Fibroblast of lung (primary cell): ENCODE data around the gene MINPP1. TPM values are rescaled to one million over a fixed set of nuclear protein-coding genes. Genes with fewer than 3 reads are reported as not detected.

Experiments used
- DNase-seq, 2 donors: peaks; one replicate each; pipeline versions ENCODE4 v3.0.0 to v3.0.0-alpha.2; 2010; ENCODE audit warnings: low read depth in 2 of 2
- H2AFZ ChIP-seq: 2 replicates; pipeline ENCODE4 v1.5.1; 2012; ENCODE audit warnings: low read length, control low read depth, inconsistent platforms
- H3K27ac ChIP-seq: 2 replicates; pipeline ENCODE4 v1.5.1; 2011; ENCODE audit warnings: low read length, control low read depth; ENCODE audit not compliant: insufficient read depth
- H3K27me3 ChIP-seq: 2 replicates; pipeline ENCODE4 v1.5.1; 2011; ENCODE audit warnings: mild to moderate bottlenecking, low read length; ENCODE audit not compliant: control insufficient read depth, insufficient read depth
- H3K36me3 ChIP-seq: 2 replicates; pipeline ENCODE4 v1.5.1; 2011; ENCODE audit warnings: low read length; ENCODE audit not compliant: control insufficient read depth, insufficient read depth
- H3K4me1 ChIP-seq: 2 replicates; pipeline ENCODE4 v1.5.1; 2011; ENCODE audit warnings: low read length; ENCODE audit not compliant: control insufficient read depth, insufficient read depth; ENCODE audit errors: extremely low read depth
- H3K4me2 ChIP-seq: 2 replicates; pipeline ENCODE4 v1.5.1; 2011; ENCODE audit warnings: low read length, control low read depth; ENCODE audit not compliant: insufficient read depth; ENCODE audit errors: extremely low read depth
- H3K4me3 ChIP-seq, 4 experiments: fragments of 200-600 bp in 1 of 4; sonication (generic) in 1 of 4; replicated peaks in 1 of 4; 2 replicates each; pipeline ENCODE4 v1.5.1; 2011 to 2016; ENCODE audit warnings: low read length in 4 of 4, low read depth in 3 of 4, mild to moderate bottlenecking in 3 of 4, control low read depth in 2 of 4, inconsistent platforms in 1 of 4, mixed read lengths in 1 of 4; ENCODE audit not compliant: insufficient read depth in 1 of 4; ENCODE audit errors: control extremely low read depth in 1 of 4
- H3K79me2 ChIP-seq: 2 replicates; pipeline ENCODE4 v1.5.1; 2012; ENCODE audit warnings: mild to moderate bottlenecking, low read length, inconsistent platforms; ENCODE audit not compliant: control insufficient read depth, insufficient read depth
- H3K9ac ChIP-seq: 2 replicates; pipeline ENCODE4 v1.5.1; 2011; ENCODE audit warnings: mild to moderate bottlenecking, low read length, control low read depth; ENCODE audit not compliant: insufficient read depth
- H3K9me3 ChIP-seq: 2 replicates; pipeline ENCODE4 v1.5.1; 2012; ENCODE audit warnings: low read depth, low read length; ENCODE audit not compliant: control insufficient read depth, insufficient read depth
- H4K20me1 ChIP-seq: 2 replicates; pipeline ENCODE4 v1.5.1; 2011; ENCODE audit warnings: low read length; ENCODE audit not compliant: control insufficient read depth, insufficient read depth; ENCODE audit errors: extremely low read depth
- CTCF ChIP-seq, 2 donors: IDR thresholded peaks in 1 of 2; conservative IDR thresholded peaks in 1 of 2; 1 replicate in 1 of 2; 2 replicates in 1 of 2; pipeline ENCODE4 v1.5.1; 2011 to 2012; ENCODE audit warnings: low read length in 2 of 2, control low read depth in 1 of 2, inconsistent platforms in 1 of 2, low read depth in 1 of 2, mild to moderate bottlenecking in 1 of 2
- EZH2 ChIP-seq: IDR thresholded peaks from 2 replicates; pipeline ENCODE4 v1.5.1; 2012; ENCODE audit warnings: low read length, control low read depth, mild to moderate bottlenecking; ENCODE audit errors: missing control alignments
- polyA plus RNA-seq, 2 donors: library from polyadenylated mRNA; depleted of rRNA in 1 of 2; stranded (reverse) in 1 of 2; unstranded in 1 of 2; fragments of >200 nt; gene quantifications; 2 replicates each; pipeline ENCODE4 v1.2.1, GENCODE V29; 2011 to 2012; ENCODE audit warnings: missing spikeins in 1 of 2
- total RNA-seq: library from RNA; depleted of rRNA; stranded (reverse); fragments of >200 nt; gene quantifications from 2 replicates; pipeline ENCODE4 v1.2.1, GENCODE V29; 2014

MINPP1 gene
- total and polyA plus RNA-seq, 2 donors (not counting 1 experiment from before 2014, with no cell fraction given) = 18.5 to 24.4 TPM

- no peak overlapping the region for H2AFZ ChIP-seq
- no peak overlapping the region for H3K4me3 ChIP-seq
- H3K79me2 ChIP-seq = peaks cover 2% of the 10 kb centered on the region
- peak in 1 of 2 donors; percentile 84 for DNase-seq
- no peaks in the 10 kb centered on the region for H3K27me3 ChIP-seq
- no peak overlapping the region for H3K27ac ChIP-seq
- no peaks in the 10 kb centered on the region for H3K36me3 ChIP-seq
- H4K20me1 ChIP-seq = no peaks in the 10 kb centered on the region
- TF ChIP-seq CTCF (conservative IDR thresholded peaks at IDR 0.05 in 1 of 2, IDR thresholded peaks at IDR 0.05 in 1 of 2; ENCODE audit: low read depth in 1 of 2, low read length in 2 of 2) = no peak
- no peak for TF ChIP-seq EZH2
- H3K9me3 ChIP-seq = no peaks in the 10 kb centered on the region
- no peak overlapping the region for H3K9ac ChIP-seq
- no peak overlapping the region for H3K4me2 ChIP-seq
- peaks cover 37% of the 10 kb centered on the region for H3K4me1 ChIP-seq
These were observed 46.0 kb downstream of the MINPP1 start for GRCh38 chr10:87550741-87551140.

GRCh38 chr10:87551326-87551725 lies 46.6 kb downstream of the MINPP1 start:
- H3K36me3 ChIP-seq = no peaks in the 10 kb centered on the region
- H2AFZ ChIP-seq = no peak overlapping the region
- no peak overlapping the region for H3K4me3 ChIP-seq
- no peaks in the 10 kb centered on the region for H4K20me1 ChIP-seq
- no peaks in the 10 kb centered on the region for H3K9me3 ChIP-seq
- no peaks in the 10 kb centered on the region for H3K27me3 ChIP-seq
- peaks cover 2% of the 10 kb centered on the region for H3K79me2 ChIP-seq
- no peak overlapping the region for H3K4me2 ChIP-seq
- no peak overlapping the region for H3K9ac ChIP-seq
- H3K4me1 ChIP-seq = peaks cover 32% of the 10 kb centered on the region
- H3K27ac ChIP-seq = no peak overlapping the region
- DNase-seq = peak in 1 of 2 donors; percentile 61
- TF ChIP-seq CTCF (conservative IDR thresholded peaks at IDR 0.05 in 1 of 2, IDR thresholded peaks at IDR 0.05 in 1 of 2; ENCODE audit: low read depth in 1 of 2, low read length in 2 of 2) (no peak), EZH2 (no peak)

GRCh38 chr10:87552248-87552929 lies 47.7 kb downstream of the MINPP1 start:
- H3K79me2 ChIP-seq = peaks cover 2% of the 10 kb centered on the region
- no peaks in the 10 kb centered on the region for H3K36me3 ChIP-seq
- no peaks in the 10 kb centered on the region for H3K27me3 ChIP-seq
- H3K9ac ChIP-seq = no peak overlapping the region
- no peak overlapping the region for H3K4me3 ChIP-seq
- no peak overlapping the region for H3K27ac ChIP-seq
- no peaks in the 10 kb centered on the region for H3K9me3 ChIP-seq
- TF ChIP-seq CTCF (conservative IDR thresholded peaks at IDR 0.05 in 1 of 2, IDR thresholded peaks at IDR 0.05 in 1 of 2; ENCODE audit: low read depth in 1 of 2, low read length in 2 of 2) (no peak), EZH2 (no peak)
- no peak overlapping the region for H2AFZ ChIP-seq
- peak; percentile 49 to 53 for DNase-seq
- peaks cover 24% of the 10 kb centered on the region for H3K4me1 ChIP-seq
- H3K4me2 ChIP-seq = peak overlapping the region; percentile 19
- no peaks in the 10 kb centered on the region for H4K20me1 ChIP-seq
